Activated CD4-positive, alpha-beta T cell treated with anti-CD3 and anti-CD28 coated beads for 4 hours (primary cell): Measurements from ENCODE around the gene HBB.

Source experiments
- DNase-seq, 2 donors: peaks; one replicate each; pipeline ENCODE4 v3.0.0-alpha.2; 2020

HBB gene

GRCh38 chr11:5224538-5225479 lies 2.1 kb downstream of the HBB start:
- no peak for DNase-seq

GRCh38 chr11:5223686-5224085 lies 3.2 kb downstream of the HBB start:
- DNase-seq = no peak

- no peak for DNase-seq
Measured at GRCh38 chr11:5223146-5223545, 3.7 kb downstream of the HBB start.

GRCh38 chr11:5210376-5210885 lies 16.4 kb downstream of the HBB start:
- DNase-seq = no peak

- no peak for DNase-seq
Measured at GRCh38 chr11:5204787-5205186, 22.1 kb downstream of the HBB start.

GRCh38 chr11:5203366-5203765 lies 23.5 kb downstream of the HBB start:
- DNase-seq = no peak

GRCh38 chr11:5200582-5200981 lies 26.3 kb downstream of the HBB start, which contains the start of gene OR51V1:
OR51V1 (minus strand) TSS chr11:5200682; CDS start chr11:5200682, 0 bp downstream.
- DNase-seq = no peak

GRCh38 chr11:5198285-5198684 lies 28.6 kb downstream of the HBB start:
- DNase-seq = no peak

GRCh38 chr11:5197536-5197935 lies 29.3 kb downstream of the HBB start:
- no peak for DNase-seq

- DNase-seq = no peak
Measured at GRCh38 chr11:5196731-5197130, 30.1 kb downstream of the HBB start.

- no peak for DNase-seq
Measured at GRCh38 chr11:5196067-5196466, 30.8 kb downstream of the HBB start.

- DNase-seq = no peak
Measured at GRCh38 chr11:5192738-5193137, 34.1 kb downstream of the HBB start.

GRCh38 chr11:5188201-5188600 lies 38.7 kb downstream of the HBB start:
- no peak for DNase-seq

- no peak for DNase-seq
Measured at GRCh38 chr11:5178046-5178837, 48.6 kb downstream of the HBB start.
